ENCODE measurements around the gene RBBP6.

The RBBP6 gene

DNA sequence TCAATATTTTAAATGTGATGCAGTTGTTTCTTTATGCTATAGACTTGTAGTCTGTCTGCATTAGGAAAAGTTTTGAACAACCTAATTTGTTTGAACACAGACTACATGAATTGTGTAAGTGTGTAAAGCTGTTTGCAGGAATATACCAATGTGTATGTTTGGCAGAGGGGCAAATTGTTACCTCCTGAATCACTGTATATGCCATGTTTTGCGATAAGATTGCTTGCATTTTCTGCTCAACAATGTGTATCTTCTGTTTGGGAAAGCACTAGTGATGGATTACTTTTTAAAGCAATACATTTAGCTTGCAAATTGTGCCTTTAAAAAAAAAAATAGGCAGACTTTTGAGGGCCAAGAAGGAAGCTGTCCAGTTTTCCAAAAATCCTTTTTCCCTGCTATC is 14.6 kb downstream of the RBBP6 start:
- Histone ChIP-seq H3K27me3 (ENCODE audit: insufficient read depth, poor library complexity, severe bottlenecking) (no peaks in the 10 kb centered on the region), H3K27ac (replicated peaks) (no peak overlapping the region), H3K4me3 (replicated peaks; ENCODE audit: insufficient read depth, low read length) (no peak overlapping the region)
- no peak for TF ChIP-seq POLR2AphosphoS5 (IDR thresholded peaks at IDR 0.05; ENCODE audit: low read depth)
- TF ChIP-seq SPI1 (IDR thresholded peaks at IDR 0.05; ENCODE audit: borderline replicate concordance, low read depth): no peak
- TF ChIP-seq GABPA (IDR thresholded peaks at IDR 0.05; ENCODE audit: low read depth): no peak
- TF ChIP-seq, protein P1, sequence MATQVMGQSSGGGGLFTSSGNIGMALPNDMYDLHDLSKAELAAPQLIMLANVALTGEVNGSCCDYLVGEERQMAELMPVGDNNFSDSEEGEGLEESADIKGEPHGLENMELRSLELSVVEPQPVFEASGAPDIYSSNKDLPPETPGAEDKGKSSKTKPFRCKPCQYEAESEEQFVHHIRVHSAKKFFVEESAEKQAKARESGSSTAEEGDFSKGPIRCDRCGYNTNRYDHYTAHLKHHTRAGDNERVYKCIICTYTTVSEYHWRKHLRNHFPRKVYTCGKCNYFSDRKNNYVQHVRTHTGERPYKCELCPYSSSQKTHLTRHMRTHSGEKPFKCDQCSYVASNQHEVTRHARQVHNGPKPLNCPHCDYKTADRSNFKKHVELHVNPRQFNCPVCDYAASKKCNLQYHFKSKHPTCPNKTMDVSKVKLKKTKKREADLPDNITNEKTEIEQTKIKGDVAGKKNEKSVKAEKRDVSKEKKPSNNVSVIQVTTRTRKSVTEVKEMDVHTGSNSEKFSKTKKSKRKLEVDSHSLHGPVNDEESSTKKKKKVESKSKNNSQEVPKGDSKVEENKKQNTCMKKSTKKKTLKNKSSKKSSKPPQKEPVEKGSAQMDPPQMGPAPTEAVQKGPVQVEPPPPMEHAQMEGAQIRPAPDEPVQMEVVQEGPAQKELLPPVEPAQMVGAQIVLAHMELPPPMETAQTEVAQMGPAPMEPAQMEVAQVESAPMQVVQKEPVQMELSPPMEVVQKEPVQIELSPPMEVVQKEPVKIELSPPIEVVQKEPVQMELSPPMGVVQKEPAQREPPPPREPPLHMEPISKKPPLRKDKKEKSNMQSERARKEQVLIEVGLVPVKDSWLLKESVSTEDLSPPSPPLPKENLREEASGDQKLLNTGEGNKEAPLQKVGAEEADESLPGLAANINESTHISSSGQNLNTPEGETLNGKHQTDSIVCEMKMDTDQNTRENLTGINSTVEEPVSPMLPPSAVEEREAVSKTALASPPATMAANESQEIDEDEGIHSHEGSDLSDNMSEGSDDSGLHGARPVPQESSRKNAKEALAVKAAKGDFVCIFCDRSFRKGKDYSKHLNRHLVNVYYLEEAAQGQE (IDR thresholded peaks at IDR 0.05; ENCODE audit: insufficient replicate concordance, low read depth): no peak
- TF ChIP-seq, protein P2, sequence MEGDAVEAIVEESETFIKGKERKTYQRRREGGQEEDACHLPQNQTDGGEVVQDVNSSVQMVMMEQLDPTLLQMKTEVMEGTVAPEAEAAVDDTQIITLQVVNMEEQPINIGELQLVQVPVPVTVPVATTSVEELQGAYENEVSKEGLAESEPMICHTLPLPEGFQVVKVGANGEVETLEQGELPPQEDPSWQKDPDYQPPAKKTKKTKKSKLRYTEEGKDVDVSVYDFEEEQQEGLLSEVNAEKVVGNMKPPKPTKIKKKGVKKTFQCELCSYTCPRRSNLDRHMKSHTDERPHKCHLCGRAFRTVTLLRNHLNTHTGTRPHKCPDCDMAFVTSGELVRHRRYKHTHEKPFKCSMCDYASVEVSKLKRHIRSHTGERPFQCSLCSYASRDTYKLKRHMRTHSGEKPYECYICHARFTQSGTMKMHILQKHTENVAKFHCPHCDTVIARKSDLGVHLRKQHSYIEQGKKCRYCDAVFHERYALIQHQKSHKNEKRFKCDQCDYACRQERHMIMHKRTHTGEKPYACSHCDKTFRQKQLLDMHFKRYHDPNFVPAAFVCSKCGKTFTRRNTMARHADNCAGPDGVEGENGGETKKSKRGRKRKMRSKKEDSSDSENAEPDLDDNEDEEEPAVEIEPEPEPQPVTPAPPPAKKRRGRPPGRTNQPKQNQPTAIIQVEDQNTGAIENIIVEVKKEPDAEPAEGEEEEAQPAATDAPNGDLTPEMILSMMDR (IDR thresholded peaks at IDR 0.05; ENCODE audit: insufficient read depth, low read length): no peak
- DNase-seq (ENCODE audit: low read depth in 1 of 2, low spot score in 1 of 2): no peak

DNA sequence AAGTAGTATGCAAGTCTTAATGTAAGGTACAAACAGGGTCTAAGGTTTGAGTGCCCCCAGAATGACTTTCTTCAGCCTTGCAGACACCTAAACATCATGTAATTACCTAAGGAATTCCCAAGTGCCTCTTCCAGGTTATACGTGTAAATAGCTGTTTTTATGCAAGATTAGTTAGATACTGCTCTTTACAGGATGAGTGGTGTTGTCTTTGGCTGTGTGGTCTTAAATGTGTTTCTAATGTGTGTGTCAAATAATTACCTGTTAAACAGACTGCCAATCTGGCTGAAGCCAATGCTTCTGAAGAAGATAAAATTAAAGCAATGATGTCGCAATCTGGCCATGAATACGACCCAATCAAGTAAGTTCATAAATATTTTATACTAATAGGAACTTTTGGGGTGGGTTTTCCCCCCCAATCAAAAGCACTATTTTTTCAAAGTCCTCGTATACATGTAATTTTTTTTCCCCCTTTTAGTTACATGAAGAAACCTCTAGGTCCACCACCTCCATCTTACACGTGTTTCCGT is 16.0 kb downstream of the RBBP6 start:
- DNase-seq (ENCODE audit: low read depth in 1 of 2, low spot score in 1 of 2): no peak
- H3K27ac ChIP-seq (replicated peaks): no peak overlapping the region
- TF ChIP-seq, protein P1 (IDR thresholded peaks at IDR 0.05; ENCODE audit: insufficient replicate concordance, low read depth): no peak
- TF ChIP-seq, protein P2 (IDR thresholded peaks at IDR 0.05; ENCODE audit: insufficient read depth, low read length): no peak
- H3K27me3 ChIP-seq (ENCODE audit: insufficient read depth, poor library complexity, severe bottlenecking): no peaks in the 10 kb centered on the region
- H3K4me3 ChIP-seq (replicated peaks; ENCODE audit: insufficient read depth, low read length): no peak overlapping the region

- Histone ChIP-seq H3K4me3 (replicated peaks; ENCODE audit: insufficient read depth, low read length) (no peak overlapping the region), H3K27ac (replicated peaks) (no peak overlapping the region), H3K27me3 (ENCODE audit: insufficient read depth, poor library complexity, severe bottlenecking) (no peaks in the 10 kb centered on the region)
- DNase-seq (ENCODE audit: low read depth in 1 of 2, low spot score in 1 of 2): no peak
- TF ChIP-seq, protein P2 (IDR thresholded peaks at IDR 0.05; ENCODE audit: insufficient read depth, low read length): no peak
- TF ChIP-seq, protein P1 (IDR thresholded peaks at IDR 0.05; ENCODE audit: insufficient replicate concordance, low read depth): no peak
- no peak for TF ChIP-seq POLR2AphosphoS5 (IDR thresholded peaks at IDR 0.05; ENCODE audit: low read depth)
- TF ChIP-seq GABPA (IDR thresholded peaks at IDR 0.05; ENCODE audit: low read depth): no peak
- TF ChIP-seq SPI1 (IDR thresholded peaks at IDR 0.05; ENCODE audit: borderline replicate concordance, low read depth): no peak
These were observed 23.4 kb downstream of the RBBP6 start for GRCh38 chr16:24562811-24563210.

Measured in HL-60 (cell line).